ENCODE results near the gene C16orf92.

Gene C16orf92

DNA sequence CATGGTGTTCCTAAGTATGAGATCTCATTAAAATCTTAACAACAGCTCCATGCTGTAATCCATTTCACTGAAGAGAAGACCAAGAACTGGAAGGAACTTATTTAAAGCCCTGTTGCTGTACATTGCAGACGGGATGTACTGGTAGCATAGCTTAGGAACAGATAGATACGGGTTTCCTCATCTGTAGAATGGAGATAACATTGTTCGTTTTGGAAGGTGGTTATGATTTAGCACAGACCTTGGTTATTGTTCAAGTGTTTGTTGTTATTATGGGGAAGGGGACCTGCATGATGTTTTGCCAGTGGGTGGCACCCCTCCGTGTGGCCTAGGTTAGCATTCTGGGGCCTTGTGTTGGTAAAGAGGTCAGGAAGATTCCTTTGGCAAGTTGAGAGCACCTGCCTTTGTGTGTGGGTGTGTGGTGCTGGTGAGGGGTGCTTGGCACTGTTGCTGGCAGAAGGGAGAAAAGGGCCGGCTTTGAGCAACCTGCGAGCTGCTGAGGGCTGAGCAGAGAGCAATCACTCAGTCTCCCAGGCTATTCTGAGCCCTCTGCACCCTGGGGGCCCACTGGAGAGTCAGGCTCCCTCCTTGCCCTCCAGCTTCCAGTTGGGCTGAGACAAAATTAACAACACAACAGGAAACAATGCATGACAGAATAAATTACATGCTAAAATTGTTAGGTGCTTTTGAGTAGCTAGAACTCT, 47.0 kb upstream of the C16orf92 start (continued):
- TF ChIP-seq TOX (CRISPR knock-in tag; IDR thresholded peaks at IDR 0.05; ENCODE audit: borderline replicate concordance), result no peak
- TF ChIP-seq CSRNP3 (CRISPR knock-in tag; IDR thresholded peaks at IDR 0.05), result no peak
- no peak for TF ChIP-seq SNAI2 (CRISPR knock-in tag; IDR thresholded peaks at IDR 0.05)
- no peak for TF ChIP-seq ZFP30 (CRISPR knock-in tag; IDR thresholded peaks at IDR 0.05)

DNA sequence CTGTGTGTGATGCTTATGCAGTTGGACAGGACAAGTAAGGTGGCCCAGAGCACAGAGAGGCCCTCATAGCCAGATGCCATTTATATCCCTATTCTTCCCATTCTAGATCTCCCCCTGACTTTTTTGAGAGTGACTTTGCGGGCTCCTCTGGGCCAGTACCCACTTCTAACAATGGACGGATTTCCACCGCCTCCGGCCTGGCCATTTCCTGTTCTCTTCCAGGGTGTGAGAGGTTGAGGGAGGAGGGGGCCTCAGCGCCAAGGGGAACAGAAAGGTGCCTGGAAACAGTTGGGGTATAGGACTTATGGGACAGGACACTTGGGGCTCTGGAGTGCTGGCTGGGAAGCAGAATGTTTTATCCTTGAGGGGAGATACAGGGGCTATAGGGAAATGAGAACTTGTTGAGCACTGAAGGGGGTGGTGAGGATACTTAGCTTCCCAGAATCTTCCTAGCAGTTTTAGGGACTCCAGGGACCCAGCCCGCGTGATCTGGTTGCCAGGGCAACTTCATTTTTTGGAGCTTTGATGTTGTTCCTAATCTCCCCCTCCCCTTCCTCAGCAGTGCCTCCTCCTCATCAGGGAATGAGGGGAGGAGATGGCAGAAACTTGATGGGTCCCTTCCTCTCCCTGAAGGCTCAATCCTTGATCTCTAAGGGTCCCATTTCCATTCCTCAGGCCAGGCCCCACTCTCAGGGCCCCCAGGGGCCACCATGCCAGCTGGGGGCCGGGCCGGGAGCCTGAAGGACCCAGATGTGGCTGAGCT, 45.8 kb upstream of the C16orf92 start:
- TF ChIP-seq RARB (CRISPR knock-in tag; IDR thresholded peaks at IDR 0.05) (no peak), ZNF565 (CRISPR knock-in tag; conservative IDR thresholded peaks at IDR 0.05; ENCODE audit: low read depth) (no peak), ZNF70 (CRISPR knock-in tag; IDR thresholded peaks at IDR 0.05) (no peak), ZNF8 (CRISPR knock-in tag; IDR thresholded peaks at IDR 0.05) (no peak), ZFP30 (CRISPR knock-in tag; IDR thresholded peaks at IDR 0.05) (no peak), TSHZ2 (CRISPR knock-in tag; IDR thresholded peaks at IDR 0.05) (no peak), OSR1 (CRISPR knock-in tag; IDR thresholded peaks at IDR 0.05) (no peak), ZC3H10 (CRISPR knock-in tag; IDR thresholded peaks at IDR 0.05) (no peak), CSDC2 (CRISPR knock-in tag; IDR thresholded peaks at IDR 0.05) (no peak), TCF4 (CRISPR knock-in tag; IDR thresholded peaks at IDR 0.05; ENCODE audit: borderline replicate concordance) (no peak), ZFP3 (CRISPR knock-in tag; IDR thresholded peaks at IDR 0.05) (no peak), POU6F1 (CRISPR knock-in tag; IDR thresholded peaks at IDR 0.05; ENCODE audit: borderline replicate concordance, low read depth) (no peak), TOX (CRISPR knock-in tag; IDR thresholded peaks at IDR 0.05; ENCODE audit: borderline replicate concordance) (no peak)
- ATAC-seq, result no peak

GRCh38 chr16:29978081-29978480, 44.9 kb upstream of the C16orf92 start:
- no peak for ATAC-seq
- TF ChIP-seq CSRNP3 (CRISPR knock-in tag; IDR thresholded peaks at IDR 0.05) (no peak), ZFP3 (CRISPR knock-in tag; IDR thresholded peaks at IDR 0.05) (no peak), ZFP30 (CRISPR knock-in tag; IDR thresholded peaks at IDR 0.05) (no peak), GLIS3 (CRISPR knock-in tag; IDR thresholded peaks at IDR 0.05) (no peak), POU6F1 (CRISPR knock-in tag; IDR thresholded peaks at IDR 0.05; ENCODE audit: borderline replicate concordance, low read depth) (no peak)
- TF ChIP-seq, protein P1, sequence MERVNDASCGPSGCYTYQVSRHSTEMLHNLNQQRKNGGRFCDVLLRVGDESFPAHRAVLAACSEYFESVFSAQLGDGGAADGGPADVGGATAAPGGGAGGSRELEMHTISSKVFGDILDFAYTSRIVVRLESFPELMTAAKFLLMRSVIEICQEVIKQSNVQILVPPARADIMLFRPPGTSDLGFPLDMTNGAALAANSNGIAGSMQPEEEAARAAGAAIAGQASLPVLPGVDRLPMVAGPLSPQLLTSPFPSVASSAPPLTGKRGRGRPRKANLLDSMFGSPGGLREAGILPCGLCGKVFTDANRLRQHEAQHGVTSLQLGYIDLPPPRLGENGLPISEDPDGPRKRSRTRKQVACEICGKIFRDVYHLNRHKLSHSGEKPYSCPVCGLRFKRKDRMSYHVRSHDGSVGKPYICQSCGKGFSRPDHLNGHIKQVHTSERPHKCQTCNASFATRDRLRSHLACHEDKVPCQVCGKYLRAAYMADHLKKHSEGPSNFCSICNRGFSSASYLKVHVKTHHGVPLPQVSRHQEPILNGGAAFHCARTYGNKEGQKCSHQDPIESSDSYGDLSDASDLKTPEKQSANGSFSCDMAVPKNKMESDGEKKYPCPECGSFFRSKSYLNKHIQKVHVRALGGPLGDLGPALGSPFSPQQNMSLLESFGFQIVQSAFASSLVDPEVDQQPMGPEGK (CRISPR knock-in tag; IDR thresholded peaks at IDR 0.05; ENCODE audit: borderline replicate concordance), result no peak
